D721Med (cell line): ENCODE measurements around the gene RAB8B.

Experiments
- DNase-seq: peaks from one replicate; pipeline ENCODE4 v3.0.0; 2011; ENCODE audit warnings: low spot score; ENCODE audit not compliant: insufficient read length
- FAIRE-seq: peaks from 2 replicates; lab custom pipeline; 2011; peaks lifted over from hg19 to GRCh38; lab: Jason Lieb, UNC
- TF ChIP-seq, protein P1 (sequence below): IDR thresholded peaks from 2 replicates; pipeline ENCODE4 v1.5.1; 2012; ENCODE audit warnings: mild to moderate bottlenecking, control low read depth; ENCODE audit not compliant: insufficient read depth; ENCODE audit errors: missing control alignments

Gene RAB8B

DNA sequence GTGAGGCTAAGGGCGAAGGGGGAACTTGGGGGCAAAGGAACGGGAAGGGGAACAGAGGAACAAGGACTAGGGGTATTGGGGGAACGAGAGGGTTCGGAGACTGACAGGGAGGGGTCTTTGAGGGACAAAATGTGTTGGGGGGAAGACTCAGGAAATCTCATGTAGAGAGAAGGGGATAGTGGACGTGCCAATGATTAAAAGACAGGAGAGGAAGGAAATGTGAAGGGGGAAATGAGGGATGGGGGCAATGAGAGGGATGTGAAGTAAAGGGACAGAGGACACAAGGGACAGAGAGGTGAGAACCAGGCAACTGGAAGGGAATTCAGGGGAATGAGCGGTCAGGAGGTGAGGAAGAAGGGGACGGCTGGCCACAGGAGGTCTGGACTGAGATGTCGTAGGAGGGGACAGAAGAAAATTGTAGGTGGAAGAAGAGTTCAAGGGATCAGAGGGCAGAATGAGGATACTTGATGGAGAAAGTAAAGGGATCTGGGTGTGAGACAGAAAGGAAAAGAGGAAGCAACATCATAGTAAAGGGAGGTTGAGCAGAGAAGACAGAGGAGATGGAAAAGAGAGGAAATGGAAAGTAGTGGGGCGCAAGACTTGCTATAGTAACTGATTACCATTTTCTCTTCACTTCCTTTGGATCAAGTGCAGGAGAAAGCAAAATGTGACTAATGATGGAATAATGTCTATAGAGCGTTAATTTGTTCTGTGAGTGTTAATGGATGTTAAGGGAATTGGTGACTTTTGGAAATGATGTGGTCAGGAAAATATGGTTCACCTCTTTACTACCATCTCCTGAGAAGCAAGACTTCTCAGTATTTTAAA lies 749 bp downstream of the RAB8B start:
- TF ChIP-seq, protein P1, sequence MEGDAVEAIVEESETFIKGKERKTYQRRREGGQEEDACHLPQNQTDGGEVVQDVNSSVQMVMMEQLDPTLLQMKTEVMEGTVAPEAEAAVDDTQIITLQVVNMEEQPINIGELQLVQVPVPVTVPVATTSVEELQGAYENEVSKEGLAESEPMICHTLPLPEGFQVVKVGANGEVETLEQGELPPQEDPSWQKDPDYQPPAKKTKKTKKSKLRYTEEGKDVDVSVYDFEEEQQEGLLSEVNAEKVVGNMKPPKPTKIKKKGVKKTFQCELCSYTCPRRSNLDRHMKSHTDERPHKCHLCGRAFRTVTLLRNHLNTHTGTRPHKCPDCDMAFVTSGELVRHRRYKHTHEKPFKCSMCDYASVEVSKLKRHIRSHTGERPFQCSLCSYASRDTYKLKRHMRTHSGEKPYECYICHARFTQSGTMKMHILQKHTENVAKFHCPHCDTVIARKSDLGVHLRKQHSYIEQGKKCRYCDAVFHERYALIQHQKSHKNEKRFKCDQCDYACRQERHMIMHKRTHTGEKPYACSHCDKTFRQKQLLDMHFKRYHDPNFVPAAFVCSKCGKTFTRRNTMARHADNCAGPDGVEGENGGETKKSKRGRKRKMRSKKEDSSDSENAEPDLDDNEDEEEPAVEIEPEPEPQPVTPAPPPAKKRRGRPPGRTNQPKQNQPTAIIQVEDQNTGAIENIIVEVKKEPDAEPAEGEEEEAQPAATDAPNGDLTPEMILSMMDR = no peak
- no peak for DNase-seq
- FAIRE-seq = no peak

DNA sequence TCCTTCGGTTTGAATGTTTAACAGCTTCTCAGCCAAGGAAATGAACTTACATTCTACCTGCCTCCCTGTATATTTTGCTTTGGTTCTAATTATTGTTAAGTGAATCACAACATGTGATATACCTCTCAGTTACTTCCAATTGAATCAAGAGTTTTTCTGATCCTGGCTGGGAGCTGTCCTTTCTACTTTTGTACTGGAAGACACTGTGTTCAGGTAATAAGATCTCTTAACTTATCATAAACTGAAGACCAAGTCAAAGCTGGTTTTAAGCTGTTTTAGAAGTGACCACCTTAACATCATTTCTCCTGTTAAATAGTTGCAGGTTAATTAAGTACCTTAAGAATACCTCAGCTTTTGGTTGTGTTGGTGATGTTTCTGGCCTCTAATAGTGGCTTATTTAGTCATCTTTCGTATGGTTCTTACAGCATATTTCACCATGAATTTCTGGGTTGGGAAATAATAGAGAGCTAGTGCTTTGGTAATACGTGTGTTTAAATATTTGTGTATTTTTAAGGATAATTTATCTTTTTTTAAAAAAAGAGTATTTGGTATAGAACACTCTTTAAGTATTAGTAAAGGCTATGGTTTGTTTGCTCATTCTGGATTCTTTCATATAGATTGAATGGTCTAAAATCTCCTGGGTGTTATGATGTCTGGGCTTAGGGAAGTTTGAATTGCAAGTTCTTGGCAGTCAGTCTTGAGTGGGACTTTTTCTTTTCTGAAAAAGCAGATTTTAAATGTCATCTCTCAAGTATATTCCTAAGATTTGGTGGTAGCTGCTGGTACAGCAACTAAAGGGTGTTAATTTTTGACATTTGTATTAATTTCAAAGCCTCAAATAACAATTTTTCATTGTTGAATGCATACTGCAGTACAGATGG lies 1.6 kb downstream of the RAB8B start:
- DNase-seq (no peak), FAIRE-seq (no peak)
- TF ChIP-seq, protein P1 = no peak

DNA sequence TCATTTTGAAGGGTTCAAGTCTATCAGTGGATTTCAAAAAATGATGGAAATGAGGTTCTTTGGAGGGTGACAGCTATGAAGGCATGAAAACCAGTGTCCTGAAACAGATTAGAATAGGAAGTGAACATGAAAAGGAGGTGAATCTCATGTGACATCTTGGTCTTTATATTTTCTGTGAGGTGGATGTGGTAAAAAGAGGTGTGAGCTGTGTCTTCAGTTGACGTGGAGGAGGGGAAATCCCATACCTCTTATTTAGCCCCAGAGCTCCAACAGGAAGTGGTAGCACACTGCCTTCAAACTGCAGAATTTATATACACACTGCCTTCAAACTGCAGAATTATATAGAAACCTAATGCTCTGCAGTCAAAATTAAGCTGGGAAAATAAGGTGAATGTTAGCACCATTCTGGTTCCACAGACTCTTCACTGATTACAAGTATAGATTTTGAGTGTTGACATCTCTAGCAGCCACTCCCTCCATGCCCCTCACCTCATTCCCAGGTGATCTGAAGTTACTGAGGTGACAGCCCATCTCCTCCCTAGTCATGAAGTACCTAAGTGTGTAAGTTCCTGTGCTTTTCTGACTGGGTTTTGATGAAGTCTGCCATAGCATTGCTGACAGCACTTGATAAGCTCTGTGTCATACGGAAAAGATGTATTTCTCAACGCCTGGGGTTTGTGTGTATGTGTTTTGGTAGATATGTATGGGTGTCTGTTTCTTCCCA lies 2.7 kb downstream of the RAB8B start:
- no peak for FAIRE-seq
- TF ChIP-seq, protein P1 = no peak
- DNase-seq = no peak

DNA sequence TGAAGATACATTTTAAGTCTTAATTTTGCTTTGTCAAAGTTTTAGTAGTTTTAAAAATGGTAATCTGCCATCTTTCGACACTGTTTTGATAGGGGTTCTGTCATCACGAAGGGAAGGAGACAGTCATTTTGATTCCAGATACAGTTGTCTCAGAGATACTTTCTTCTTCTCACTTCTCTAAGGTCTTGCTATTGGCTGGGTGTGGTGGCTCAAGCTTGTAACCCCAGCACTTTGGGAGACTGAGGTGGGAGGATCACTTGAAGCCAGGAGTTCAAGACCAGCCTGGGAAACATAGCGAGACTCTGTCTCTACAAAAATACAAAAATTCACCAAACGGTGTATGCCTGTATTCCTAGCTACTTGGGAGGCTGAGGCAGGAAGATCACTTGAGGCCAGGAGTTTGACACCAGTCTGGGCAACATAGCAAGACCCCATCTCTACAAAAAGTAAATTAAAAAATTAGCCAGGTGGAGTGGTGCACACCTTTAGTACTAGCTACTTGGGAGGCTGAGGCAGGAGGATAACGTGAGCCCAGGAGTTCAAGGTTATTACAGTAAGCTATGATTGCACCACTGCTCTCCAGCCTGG lies 3.3 kb downstream of the RAB8B start:
- FAIRE-seq (no peak), DNase-seq (no peak)
- TF ChIP-seq, protein P1 = no peak

DNA sequence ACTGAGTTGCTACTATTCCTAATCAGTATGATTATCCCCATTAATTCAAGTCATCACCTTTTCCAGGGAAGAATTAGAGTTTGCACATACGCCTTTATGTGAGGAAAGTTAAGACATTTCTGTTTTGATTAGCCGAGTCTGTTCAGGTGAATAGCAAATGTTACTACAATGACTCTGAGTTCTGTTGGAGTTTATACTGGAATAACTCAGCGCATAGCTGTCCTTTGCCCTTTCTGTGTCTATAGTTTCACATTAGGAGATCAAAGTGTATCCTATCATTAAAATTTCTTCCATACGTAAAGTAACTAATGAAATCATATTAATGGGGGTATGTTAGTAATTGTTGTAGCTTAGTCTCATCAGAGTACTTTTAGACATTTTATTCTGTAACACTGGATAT lies 4.9 kb downstream of the RAB8B start:
- TF ChIP-seq, protein P1 = no peak
- FAIRE-seq (no peak), DNase-seq (no peak)

DNA sequence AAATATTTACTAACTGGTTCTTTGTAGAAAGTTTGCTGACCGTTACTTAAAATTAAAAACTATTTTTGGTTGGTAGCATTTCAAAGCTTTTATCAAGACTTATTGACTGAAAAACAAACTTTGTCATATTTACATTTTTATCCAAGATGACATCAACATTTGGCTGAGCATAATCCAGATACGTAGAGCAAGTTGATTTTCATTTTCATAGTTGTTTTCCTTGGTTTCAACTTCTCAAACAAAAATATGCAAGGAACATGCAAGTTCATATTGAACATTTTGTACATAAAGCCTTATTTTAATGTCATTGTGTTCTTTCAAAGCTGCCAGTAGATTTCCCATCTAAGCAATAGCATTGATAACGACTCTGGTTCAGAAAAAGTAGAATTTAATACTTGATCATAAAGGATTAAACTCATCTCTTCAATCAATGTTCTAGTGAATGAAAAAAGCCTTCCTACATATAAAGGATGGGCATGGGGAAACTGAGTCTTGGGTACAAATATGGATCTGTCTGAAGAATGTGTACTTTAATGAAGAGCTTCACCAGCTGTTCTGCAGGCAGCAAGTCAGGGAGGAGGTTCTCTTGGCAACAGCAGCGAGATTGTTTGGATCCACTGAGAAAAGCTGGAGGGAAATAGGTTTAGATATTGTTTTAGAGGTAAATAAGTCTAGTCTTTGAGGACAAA lies 5.6 kb downstream of the RAB8B start:
- DNase-seq (no peak), FAIRE-seq (no peak)
- TF ChIP-seq, protein P1 = no peak
